Measurements from ENCODE around the gene FBXO27.
"Not testable (repeated sequence)": the region's sequence is repeated elsewhere in the genome, so short reads cannot be mapped to it uniquely, and the experiment has no call there.

- TF ChIP-seq TCF7 (CRISPR knock-in tag; IDR thresholded peaks at IDR 0.05; ENCODE audit: low read depth); ATF2 (CRISPR knock-in tag; IDR thresholded peaks at IDR 0.05; ENCODE audit: borderline replicate concordance, low read depth); CTCF (IDR thresholded peaks at IDR 0.05); HMGXB4 (CRISPR knock-in tag; IDR thresholded peaks at IDR 0.05); ATF3 (CRISPR knock-in tag; conservative IDR thresholded peaks at IDR 0.05); MAX (CRISPR knock-in tag; IDR thresholded peaks at IDR 0.05); TEAD4 (CRISPR knock-in tag; IDR thresholded peaks at IDR 0.05); PRRX2 (CRISPR knock-in tag; IDR thresholded peaks at IDR 0.05); FOXP1 (CRISPR knock-in tag; IDR thresholded peaks at IDR 0.05; ENCODE audit: borderline replicate concordance); ELF4 (CRISPR knock-in tag; IDR thresholded peaks at IDR 0.05; ENCODE audit: low read depth); USF2 (CRISPR knock-in tag; IDR thresholded peaks at IDR 0.05): not testable (repeated sequence)
These were observed 44.6 kb downstream of the FBXO27 start for GRCh38 chr19:38987745-38988144.
